OCI-LY7 (cell line): ENCODE results near the gene ACE. TPM values are rescaled to one million over a fixed set of nuclear protein-coding genes. Genes with fewer than 3 reads are reported as not detected.

ENCODE experiments used
- BruUV-seq: library from RNA; stranded (reverse); fragments of 400-500 nt; replicated peaks from 2 replicates; lab custom pipeline; 2021; lab: Mats Ljungman, UMichigan
- CTCF ChIA-PET: fragments of 300-600 bp; sonication (Branson Sonifier 250); formaldehyde crosslinking; loops from one replicate; lab custom pipeline; 2022; ENCODE audit warnings: antibody characterized with exemption; ENCODE audit not compliant: unreplicated experiment; lab: Charles Lee
- POLR2A ChIA-PET: fragments of 300-600 bp; sonication (Branson Sonifier 250); formaldehyde crosslinking; loops from one replicate; lab custom pipeline; 2022; ENCODE audit warnings: antibody characterized with exemption; lab: Charles Lee
- DNase-seq: peaks from one replicate; pipeline ENCODE4 v3.0.0-alpha.2; 2015; ENCODE audit warnings: low spot score
- H2AFZ ChIP-seq: fragments of 200-600 bp; sonication (generic), shearing (Covaris generic); 2 replicates; pipeline ENCODE4 v1.6.1; 2014; ENCODE audit warnings: mild to moderate bottlenecking, antibody characterized with exemption, low read length, moderate library complexity
- H3K27ac ChIP-seq: fragments of 200-600 bp; sonication (generic); 2 replicates; pipeline ENCODE4 v1.5.1; 2014; ENCODE audit warnings: mixed run types, low read depth, mild to moderate bottlenecking, moderate library complexity, low read length, inconsistent platforms; ENCODE audit not compliant: poor library complexity, severe bottlenecking
- H3K36me3 ChIP-seq: fragments of 200-600 bp; sonication (generic); 2 replicates; pipeline ENCODE4 v1.6.1; 2014; ENCODE audit warnings: mild to moderate bottlenecking, antibody characterized with exemption, low read length, moderate library complexity, mixed read lengths; ENCODE audit not compliant: insufficient read depth
- H3K4me1 ChIP-seq: fragments of 200-600 bp; sonication (generic); 2 replicates; pipeline ENCODE4 v1.5.1; 2014; ENCODE audit warnings: mild to moderate bottlenecking, low read length; ENCODE audit not compliant: insufficient read depth, poor library complexity, severe bottlenecking
- H3K4me2 ChIP-seq: fragments of 200-600 bp; sonication (generic); 2 replicates; pipeline ENCODE4 v1.6.1; 2014; ENCODE audit warnings: mild to moderate bottlenecking, low read length
- H3K4me3 ChIP-seq: fragments of 200-600 bp; sonication (generic); 2 replicates; pipeline ENCODE4 v1.5.1; 2014; ENCODE audit warnings: mild to moderate bottlenecking, low read depth, low read length; ENCODE audit not compliant: poor library complexity, severe bottlenecking
- H3K79me2 ChIP-seq: fragments of 200-600 bp; sonication (generic); 2 replicates; pipeline ENCODE4 v1.6.1; 2016; ENCODE audit warnings: low read depth, mild to moderate bottlenecking, low read length, moderate library complexity, mixed read lengths; ENCODE audit not compliant: insufficient read depth
- H3K9me2 ChIP-seq: fragments of 200-600 bp; sonication (generic); 2 replicates; pipeline ENCODE4 v1.6.1; 2016; ENCODE audit warnings: mild to moderate bottlenecking, low read length, mixed read lengths; ENCODE audit not compliant: insufficient read depth
- H3K9me3 ChIP-seq: fragments of 200-600 bp; sonication (generic); 2 replicates; pipeline ENCODE4 v1.6.1; 2014; ENCODE audit warnings: mild to moderate bottlenecking, mixed run types, low read length, mixed read lengths
- H4K20me1 ChIP-seq: fragments of 200-600 bp; sonication (generic); 2 replicates; pipeline ENCODE4 v1.6.1; 2014; ENCODE audit warnings: mild to moderate bottlenecking, antibody characterized with exemption, low read length, moderate library complexity, mixed read lengths; ENCODE audit not compliant: insufficient read depth
- EZH2phosphoT487 ChIP-seq: fragments of 200-600 bp; sonication (generic); IDR thresholded peaks from 2 replicates; pipeline ENCODE4 v1.6.1; 2018; ENCODE audit warnings: low read depth, borderline replicate concordance, mild to moderate bottlenecking, mixed run types, antibody characterized with exemption, low read length, moderate library complexity, mixed read lengths
- intact Hi-C: fragments of 100-400 bp; cut with micrococcal nuclease; formaldehyde crosslinking; loops from one replicate; pipeline ENCODE4 v1.10.0; 2022; ENCODE audit not compliant: unreplicated experiment
- total RNA-seq, 2 experiments: library from RNA; depleted of rRNA in 1 of 2; stranded (reverse); fragments of >200 nt in 1 of 2; shearing (Covaris generic) in 1 of 2; gene quantifications; 2 replicates each; pipeline ENCODE4 v1.2.3, GENCODE V29; 2014 to 2022
- TF ChIP-seq, protein P1 (sequence below): fragments of 200-600 bp; sonication (generic); conservative IDR thresholded peaks from 2 replicates; pipeline ENCODE4 v1.5.1; 2014; ENCODE audit warnings: mild to moderate bottlenecking, antibody characterized with exemption, low read length, moderate library complexity, mixed read lengths

The ACE gene
- total RNA-seq, 2 experiments from 2014 or later: 2.3 to 5.1 TPM

DNA sequence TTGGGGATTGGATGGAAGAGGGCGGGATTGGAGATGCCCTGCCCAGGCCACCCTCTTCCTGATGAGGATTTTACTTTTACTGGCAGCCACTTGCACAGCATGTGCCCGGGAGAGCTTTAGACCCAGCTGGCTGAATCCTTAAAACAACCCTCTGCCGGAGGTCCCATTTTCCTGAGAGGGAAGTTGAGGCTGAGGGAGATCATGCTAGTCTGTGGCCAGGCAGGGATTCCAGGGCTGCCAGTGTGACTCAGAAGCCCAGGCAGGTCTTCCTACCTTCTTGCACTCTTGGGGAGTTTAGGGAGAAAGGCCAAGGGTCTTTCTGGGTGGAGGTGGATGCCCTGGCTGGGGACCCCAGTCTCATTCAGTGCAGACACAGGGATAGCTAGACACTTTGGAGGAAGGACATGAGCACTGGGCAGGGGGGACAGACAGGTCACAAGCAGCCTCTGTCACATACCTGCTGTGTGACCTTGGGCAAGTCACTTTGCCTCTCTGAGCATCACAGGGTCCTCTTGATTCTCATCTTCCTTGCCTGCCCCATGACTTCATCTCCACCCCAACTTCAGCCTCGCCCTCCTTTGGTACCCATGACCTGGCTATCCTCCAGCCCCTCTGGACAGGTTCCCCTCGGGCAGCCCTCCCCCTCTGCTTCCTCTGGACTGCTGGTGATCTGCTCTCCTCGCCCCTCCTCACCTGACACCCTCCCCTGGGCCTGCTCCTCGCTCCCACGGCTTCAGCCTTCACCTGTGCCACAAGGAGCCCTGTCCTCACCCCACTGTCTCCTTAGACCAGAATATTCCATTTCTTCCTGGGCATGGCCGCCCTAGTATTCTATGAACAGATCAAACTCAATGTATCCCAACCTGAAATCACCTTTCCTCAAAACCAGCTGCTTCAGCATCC, 62.1 kb downstream of the ACE start:
- POLR2A ChIA-PET: no interaction called here
- Histone ChIP-seq H3K4me1 (no peaks in the 10 kb centered on the region), H3K36me3 (no peaks in the 10 kb centered on the region), H3K79me2 (no peaks in the 10 kb centered on the region), H2AFZ (no peak overlapping the region), H3K4me2 (no peak overlapping the region), H3K27ac (no peak overlapping the region), H3K9me2 (no peaks in the 10 kb centered on the region), H3K9me3 (no peaks in the 10 kb centered on the region), H4K20me1 (no peaks in the 10 kb centered on the region), H3K4me3 (no peak overlapping the region)
- CTCF ChIA-PET: no interaction called here
- no TSS peak for BruUV-seq
- no peak for DNase-seq
- intact Hi-C loops: no loop called here
- TF ChIP-seq, protein P1, sequence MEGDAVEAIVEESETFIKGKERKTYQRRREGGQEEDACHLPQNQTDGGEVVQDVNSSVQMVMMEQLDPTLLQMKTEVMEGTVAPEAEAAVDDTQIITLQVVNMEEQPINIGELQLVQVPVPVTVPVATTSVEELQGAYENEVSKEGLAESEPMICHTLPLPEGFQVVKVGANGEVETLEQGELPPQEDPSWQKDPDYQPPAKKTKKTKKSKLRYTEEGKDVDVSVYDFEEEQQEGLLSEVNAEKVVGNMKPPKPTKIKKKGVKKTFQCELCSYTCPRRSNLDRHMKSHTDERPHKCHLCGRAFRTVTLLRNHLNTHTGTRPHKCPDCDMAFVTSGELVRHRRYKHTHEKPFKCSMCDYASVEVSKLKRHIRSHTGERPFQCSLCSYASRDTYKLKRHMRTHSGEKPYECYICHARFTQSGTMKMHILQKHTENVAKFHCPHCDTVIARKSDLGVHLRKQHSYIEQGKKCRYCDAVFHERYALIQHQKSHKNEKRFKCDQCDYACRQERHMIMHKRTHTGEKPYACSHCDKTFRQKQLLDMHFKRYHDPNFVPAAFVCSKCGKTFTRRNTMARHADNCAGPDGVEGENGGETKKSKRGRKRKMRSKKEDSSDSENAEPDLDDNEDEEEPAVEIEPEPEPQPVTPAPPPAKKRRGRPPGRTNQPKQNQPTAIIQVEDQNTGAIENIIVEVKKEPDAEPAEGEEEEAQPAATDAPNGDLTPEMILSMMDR: no peak
- no peak for TF ChIP-seq EZH2phosphoT487

DNA sequence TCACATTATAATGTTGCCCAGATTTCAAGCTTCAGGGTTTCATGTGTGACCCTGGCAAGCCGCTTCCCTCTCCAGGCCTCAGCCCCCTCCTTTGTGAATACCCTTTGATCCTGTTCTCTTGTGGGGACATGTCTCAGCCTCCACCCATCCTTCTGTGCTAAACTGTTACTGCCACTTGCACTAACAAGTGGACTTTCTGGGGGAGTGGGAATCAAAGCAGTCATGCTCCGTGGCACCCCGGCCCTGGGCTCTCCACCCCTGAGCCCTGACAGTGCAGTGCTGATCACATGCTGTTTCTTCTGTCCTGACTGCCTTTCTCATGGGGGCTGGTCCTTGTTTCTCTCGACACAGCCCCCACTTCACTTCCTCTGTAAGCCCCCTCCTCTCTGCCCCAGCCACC, 63.7 kb downstream of the ACE start:
- ChIA-PET POLR2A (interaction anchor here (0.6 kb wide), 1 partner anchor 303 kb away, joined by 3 read pairs; no protein-coding TSS in a partner anchor), CTCF (no interaction called here)
- Histone ChIP-seq H3K79me2 (no peaks in the 10 kb centered on the region), H4K20me1 (no peaks in the 10 kb centered on the region), H3K27ac (no peak overlapping the region), H3K4me1 (no peaks in the 10 kb centered on the region), H3K9me2 (no peaks in the 10 kb centered on the region), H3K4me3 (no peak overlapping the region), H2AFZ (no peak overlapping the region), H3K4me2 (no peak overlapping the region), H3K36me3 (no peaks in the 10 kb centered on the region), H3K9me3 (no peaks in the 10 kb centered on the region)
- DNase-seq: no peak
- TF ChIP-seq EZH2phosphoT487: no peak
- TF ChIP-seq, protein P1: no peak
- intact Hi-C loops: no loop called here
- BruUV-seq: no TSS peak

DNA sequence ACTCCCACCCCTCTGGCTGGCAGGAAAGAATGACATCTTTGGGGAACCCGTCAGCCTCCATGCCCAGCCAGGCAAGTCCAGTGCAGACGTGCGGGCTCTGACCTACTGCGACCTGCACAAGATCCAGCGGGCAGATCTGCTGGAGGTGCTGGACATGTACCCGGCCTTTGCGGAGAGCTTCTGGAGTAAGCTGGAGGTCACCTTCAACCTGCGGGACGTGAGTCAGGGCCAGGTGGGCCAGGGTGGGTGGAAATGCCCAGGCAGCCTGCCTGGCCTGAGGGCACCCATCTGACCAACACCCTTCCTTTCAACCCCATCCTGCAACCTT, 65.3 kb downstream of the ACE start:
- Histone ChIP-seq H3K79me2 (no peaks in the 10 kb centered on the region), H3K4me3 (no peak overlapping the region), H2AFZ (no peak overlapping the region), H3K27ac (no peak overlapping the region), H4K20me1 (no peaks in the 10 kb centered on the region), H3K9me2 (no peaks in the 10 kb centered on the region), H3K4me2 (no peak overlapping the region), H3K4me1 (no peaks in the 10 kb centered on the region), H3K9me3 (no peaks in the 10 kb centered on the region), H3K36me3 (no peaks in the 10 kb centered on the region)
- intact Hi-C loops: no loop called here
- no TSS peak for BruUV-seq
- TF ChIP-seq, protein P1: no peak
- no peak for TF ChIP-seq EZH2phosphoT487
- DNase-seq: no peak
- CTCF ChIA-PET: no interaction called here
- POLR2A ChIA-PET: interaction anchor here (1.2 kb wide), 1 partner anchor 13 kb away, joined by 3 read pairs; no protein-coding TSS in a partner anchor
